Measurements from ENCODE around the gene AFG1L. TPM values are rescaled to one million over a fixed set of nuclear protein-coding genes. Genes with fewer than 3 reads are reported as not detected.
"Not testable (repeated sequence)": the region's sequence is repeated elsewhere in the genome, so short reads cannot be mapped to it uniquely, and the experiment has no call there.

Gene AFG1L
- total and polyA plus RNA-seq, 2 donors (not counting 1 experiment from before 2014, with no cell fraction given), result 1.7 to 5.4 TPM

DNA sequence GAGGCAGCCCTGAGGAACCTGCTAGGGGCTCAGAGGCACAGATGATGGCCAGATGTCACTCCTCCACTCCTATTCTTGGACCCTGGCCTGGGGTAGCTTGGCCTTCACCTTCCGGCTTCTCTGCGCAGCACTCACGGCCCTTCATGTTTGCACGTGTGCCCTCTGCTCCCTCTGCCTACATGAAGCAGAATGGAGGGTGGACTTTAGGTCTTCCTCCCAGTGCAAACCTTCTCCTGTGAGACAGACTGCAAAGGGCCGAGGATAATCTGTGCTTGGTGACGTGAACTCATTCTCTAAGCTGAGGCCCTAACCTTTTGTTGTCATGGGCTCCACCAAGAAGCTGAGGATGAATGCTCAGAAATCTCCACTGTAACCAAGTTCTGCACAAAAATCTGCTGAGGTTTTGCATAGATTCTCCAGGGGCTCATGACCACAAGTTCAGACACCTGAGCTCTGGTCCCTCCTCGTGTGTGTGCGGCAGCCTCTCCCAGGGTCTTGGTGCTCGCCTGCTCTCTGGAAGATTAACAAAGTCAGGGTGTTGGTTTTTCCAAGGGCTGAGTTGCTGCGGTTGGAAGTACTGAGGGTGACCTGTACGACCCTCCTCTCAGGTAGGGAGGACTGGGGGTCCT lies 240.4 kb downstream of the AFG1L start:
- Histone ChIP-seq H3K4me2 (ENCODE audit: extremely low read depth, insufficient read depth, low read length) (no peak overlapping the region), H4K20me1 (ENCODE audit: control insufficient read depth, extremely low read depth, insufficient read depth, low read length) (no peaks in the 10 kb centered on the region), H3K27ac (ENCODE audit: insufficient read depth, low read length) (no peak overlapping the region), H3K79me2 (ENCODE audit: control insufficient read depth, insufficient read depth, low read length) (no peaks in the 10 kb centered on the region), H3K4me3 (replicated peaks in 1 of 4; ENCODE audit: control extremely low read depth in 1 of 4, insufficient read depth in 1 of 4, low read depth in 3 of 4, low read length in 4 of 4) (no peak overlapping the region), H2AFZ (ENCODE audit: low read length) (no peak overlapping the region), H3K4me1 (ENCODE audit: control insufficient read depth, extremely low read depth, insufficient read depth, low read length) (no peaks in the 10 kb centered on the region), H3K9ac (ENCODE audit: insufficient read depth, low read length) (no peak overlapping the region), H3K36me3 (ENCODE audit: control insufficient read depth, insufficient read depth, low read length) (no peaks in the 10 kb centered on the region), H3K27me3 (ENCODE audit: control insufficient read depth, insufficient read depth, low read length) (peaks cover 3% of the 10 kb centered on the region), H3K9me3 (ENCODE audit: control insufficient read depth, insufficient read depth, low read depth, low read length) (no peaks in the 10 kb centered on the region)
- TF ChIP-seq, protein P1, sequence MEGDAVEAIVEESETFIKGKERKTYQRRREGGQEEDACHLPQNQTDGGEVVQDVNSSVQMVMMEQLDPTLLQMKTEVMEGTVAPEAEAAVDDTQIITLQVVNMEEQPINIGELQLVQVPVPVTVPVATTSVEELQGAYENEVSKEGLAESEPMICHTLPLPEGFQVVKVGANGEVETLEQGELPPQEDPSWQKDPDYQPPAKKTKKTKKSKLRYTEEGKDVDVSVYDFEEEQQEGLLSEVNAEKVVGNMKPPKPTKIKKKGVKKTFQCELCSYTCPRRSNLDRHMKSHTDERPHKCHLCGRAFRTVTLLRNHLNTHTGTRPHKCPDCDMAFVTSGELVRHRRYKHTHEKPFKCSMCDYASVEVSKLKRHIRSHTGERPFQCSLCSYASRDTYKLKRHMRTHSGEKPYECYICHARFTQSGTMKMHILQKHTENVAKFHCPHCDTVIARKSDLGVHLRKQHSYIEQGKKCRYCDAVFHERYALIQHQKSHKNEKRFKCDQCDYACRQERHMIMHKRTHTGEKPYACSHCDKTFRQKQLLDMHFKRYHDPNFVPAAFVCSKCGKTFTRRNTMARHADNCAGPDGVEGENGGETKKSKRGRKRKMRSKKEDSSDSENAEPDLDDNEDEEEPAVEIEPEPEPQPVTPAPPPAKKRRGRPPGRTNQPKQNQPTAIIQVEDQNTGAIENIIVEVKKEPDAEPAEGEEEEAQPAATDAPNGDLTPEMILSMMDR (conservative IDR thresholded peaks at IDR 0.05 in 1 of 2, IDR thresholded peaks at IDR 0.05 in 1 of 2; ENCODE audit: low read depth in 1 of 2, low read length in 2 of 2), result no peak
- no peak for DNase-seq (ENCODE audit: low read depth in 2 of 2)

DNA sequence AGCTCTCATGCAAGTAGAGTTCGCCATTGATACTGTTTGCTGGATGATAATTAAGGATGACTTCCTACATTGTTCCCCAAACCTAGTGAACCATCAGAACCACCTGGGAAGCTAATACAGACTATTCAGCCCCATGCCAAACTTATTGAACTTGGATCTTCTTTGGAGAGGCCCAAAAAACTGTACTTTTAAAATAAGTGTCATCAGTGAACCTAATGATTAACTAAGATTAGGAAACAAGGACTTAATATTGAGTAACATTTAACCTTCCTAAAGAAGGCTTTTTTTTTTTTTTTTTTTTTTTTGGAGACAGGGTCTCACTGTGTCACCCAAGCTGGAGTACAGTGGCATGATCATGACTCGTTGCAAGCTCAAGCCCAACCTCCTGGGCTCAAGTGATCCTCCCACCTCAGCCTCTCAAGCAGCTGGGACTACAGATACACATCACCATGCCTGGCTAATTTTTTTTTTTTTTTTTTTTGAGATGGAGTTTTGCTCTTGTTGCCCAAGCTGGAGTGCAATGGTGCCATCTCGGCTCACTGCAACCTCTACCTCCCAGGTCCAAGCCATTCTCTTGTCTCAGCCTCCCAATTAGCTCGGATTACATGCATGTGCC lies 241.2 kb downstream of the AFG1L start:
- not testable (repeated sequence) for H3K27ac ChIP-seq (ENCODE audit: insufficient read depth, low read length); H3K79me2 ChIP-seq (ENCODE audit: control insufficient read depth, insufficient read depth, low read length); H3K4me1 ChIP-seq (ENCODE audit: control insufficient read depth, extremely low read depth, insufficient read depth, low read length); H3K36me3 ChIP-seq (ENCODE audit: control insufficient read depth, insufficient read depth, low read length); H4K20me1 ChIP-seq (ENCODE audit: control insufficient read depth, extremely low read depth, insufficient read depth, low read length); H3K4me3 ChIP-seq (replicated peaks in 1 of 4; ENCODE audit: control extremely low read depth in 1 of 4, insufficient read depth in 1 of 4, low read depth in 3 of 4, low read length in 4 of 4); H3K4me2 ChIP-seq (ENCODE audit: extremely low read depth, insufficient read depth, low read length); H3K27me3 ChIP-seq (ENCODE audit: control insufficient read depth, insufficient read depth, low read length); H3K9ac ChIP-seq (ENCODE audit: insufficient read depth, low read length); H3K9me3 ChIP-seq (ENCODE audit: control insufficient read depth, insufficient read depth, low read depth, low read length); DNase-seq (ENCODE audit: low read depth in 2 of 2); H2AFZ ChIP-seq (ENCODE audit: low read length)

DNA sequence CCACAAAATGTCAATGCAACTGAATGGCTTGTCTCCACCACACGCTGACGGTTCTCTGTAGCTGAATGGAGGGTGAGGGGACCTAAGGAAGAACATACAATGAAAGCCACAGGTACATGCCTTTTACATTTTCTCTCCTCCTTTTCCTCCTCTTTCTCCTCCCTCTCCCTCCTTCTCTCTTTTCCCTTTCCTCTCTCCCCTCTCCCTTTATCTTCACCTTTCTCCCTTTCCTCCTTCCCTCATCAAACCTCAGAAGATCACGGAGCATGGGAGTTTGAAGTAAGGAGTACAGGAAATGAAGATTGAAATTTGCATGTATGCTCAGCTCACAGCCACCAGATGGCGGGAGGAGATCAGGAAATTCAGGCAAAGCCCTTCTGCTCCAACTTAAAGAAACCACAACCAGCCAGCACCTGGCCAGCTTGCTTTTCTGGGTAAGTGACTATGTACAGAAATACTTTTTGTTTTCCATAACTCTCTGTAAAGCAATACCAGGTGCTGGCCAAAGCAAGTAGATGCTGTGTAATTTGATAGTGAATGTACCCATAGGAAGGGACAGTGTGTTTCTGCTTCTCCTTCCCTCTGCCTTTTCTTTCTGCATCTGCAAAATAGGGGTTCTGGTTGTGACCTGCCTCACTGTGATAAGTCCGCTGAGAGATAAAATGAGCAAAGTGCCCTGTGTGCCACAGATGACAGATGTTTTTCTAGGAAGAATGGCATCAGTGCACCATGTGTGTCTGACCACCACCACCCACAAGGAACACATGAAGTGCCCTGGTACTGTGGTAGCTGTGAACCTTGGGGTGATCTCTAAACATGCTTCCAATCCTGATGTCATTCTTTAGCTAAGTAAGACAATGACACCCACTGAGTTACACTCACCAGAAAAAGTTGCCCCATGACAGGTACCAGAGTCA lies 247.2 kb downstream of the AFG1L start:
- H3K27ac ChIP-seq (ENCODE audit: insufficient read depth, low read length), result no peak overlapping the region
- no peaks in the 10 kb centered on the region for H3K27me3 ChIP-seq (ENCODE audit: control insufficient read depth, insufficient read depth, low read length)
- TF ChIP-seq, protein P1 (conservative IDR thresholded peaks at IDR 0.05 in 1 of 2, IDR thresholded peaks at IDR 0.05 in 1 of 2; ENCODE audit: low read depth in 1 of 2, low read length in 2 of 2), result peak; percentile 82 to 86
- no peak for TF ChIP-seq EZH2 (IDR thresholded peaks at IDR 0.05; ENCODE audit: low read length, missing control alignments)
- no peaks in the 10 kb centered on the region for H3K36me3 ChIP-seq (ENCODE audit: control insufficient read depth, insufficient read depth, low read length)
- H3K79me2 ChIP-seq (ENCODE audit: control insufficient read depth, insufficient read depth, low read length), result no peaks in the 10 kb centered on the region
- no peaks in the 10 kb centered on the region for H3K9me3 ChIP-seq (ENCODE audit: control insufficient read depth, insufficient read depth, low read depth, low read length)
- peaks cover 2% of the 10 kb centered on the region for H3K4me1 ChIP-seq (ENCODE audit: control insufficient read depth, extremely low read depth, insufficient read depth, low read length)
- peak overlapping the region in 1 of 4 experiments; percentile 9 for H3K4me3 ChIP-seq (replicated peaks in 1 of 4; ENCODE audit: control extremely low read depth in 1 of 4, insufficient read depth in 1 of 4, low read depth in 3 of 4, low read length in 4 of 4)
- no peak overlapping the region for H3K9ac ChIP-seq (ENCODE audit: insufficient read depth, low read length)
- H2AFZ ChIP-seq (ENCODE audit: low read length), result peak overlapping the region; percentile 76
- H3K4me2 ChIP-seq (ENCODE audit: extremely low read depth, insufficient read depth, low read length), result peak overlapping the region; percentile 67
- no peaks in the 10 kb centered on the region for H4K20me1 ChIP-seq (ENCODE audit: control insufficient read depth, extremely low read depth, insufficient read depth, low read length)
- DNase-seq (ENCODE audit: low read depth in 2 of 2), result peak; percentile 72 to 87
